Measurements from ENCODE around the gene ALKBH1.

GRCh38 chr14:77663293-77663692 lies 44.5 kb downstream of the ALKBH1 start:
- TF ChIP-seq POLR2A (IDR thresholded peaks at IDR 0.05; ENCODE audit: low read depth, low read length) (no peak), POLR2AphosphoS5 (IDR thresholded peaks at IDR 0.05; ENCODE audit: low read depth, low read length) (no peak), TAF1 (IDR thresholded peaks at IDR 0.05; ENCODE audit: borderline replicate concordance, low read depth, low read length) (no peak)
